Activated T-helper 9 cell treated with anti-CD3 and anti-CD28 coated beads, Interleukin-2, amount 50 U/mL, for 16 hours (primary cell): Measurements from ENCODE around the gene TAF11.
"Not testable (repeated sequence)": the region's sequence is repeated elsewhere in the genome, so short reads cannot be mapped to it uniquely, and the experiment has no call there.

ENCODE experiments used
- DNase-seq: peaks from one replicate; pipeline ENCODE4 v3.0.0-alpha.2; 2020; ENCODE audit warnings: low read depth

TAF11 gene

GRCh38 chr6:34887753-34888513 is at the start of gene TAF11:
Gene TAF11, minus strand, starts transcription at chr6:34888042. Its CDS starts 85 bp downstream, at chr6:34887957.
- peak; percentile 79 for DNase-seq

- no peak for DNase-seq
Measured at GRCh38 chr6:34934516-34934915, 46.7 kb upstream of the TAF11 start.

- DNase-seq, result not testable (repeated sequence)
Measured at GRCh38 chr6:34932202-34932601, 44.4 kb upstream of the TAF11 start.

GRCh38 chr6:34930221-34930620 is 42.4 kb upstream of the TAF11 start:
- no peak for DNase-seq

- DNase-seq, result no peak
Measured at GRCh38 chr6:34929241-34929978, 41.6 kb upstream of the TAF11 start.

GRCh38 chr6:34928695-34929094 is 40.9 kb upstream of the TAF11 start:
- DNase-seq, result no peak

- no peak for DNase-seq
Measured at GRCh38 chr6:34928220-34928619, 40.4 kb upstream of the TAF11 start.

GRCh38 chr6:34926655-34927054 is 38.8 kb upstream of the TAF11 start:
- DNase-seq, result no peak

- no peak for DNase-seq
Measured at GRCh38 chr6:34924831-34925625, 37.2 kb upstream of the TAF11 start.

- DNase-seq, result no peak
Measured at GRCh38 chr6:34922177-34922663, 34.4 kb upstream of the TAF11 start.

GRCh38 chr6:34920097-34920496 is 32.3 kb upstream of the TAF11 start:
- DNase-seq, result no peak

- no peak for DNase-seq
Measured at GRCh38 chr6:34919651-34920050, 31.8 kb upstream of the TAF11 start.

- no peak for DNase-seq
Measured at GRCh38 chr6:34917626-34918285, 29.9 kb upstream of the TAF11 start.

- DNase-seq, result no peak
Measured at GRCh38 chr6:34916348-34916967, 28.6 kb upstream of the TAF11 start.

GRCh38 chr6:34914358-34914757 is 26.5 kb upstream of the TAF11 start:
- no peak for DNase-seq

GRCh38 chr6:34912715-34913464 is 25.0 kb upstream of the TAF11 start:
- DNase-seq, result peak; percentile 7

- no peak for DNase-seq
Measured at GRCh38 chr6:34911822-34912221, 24.0 kb upstream of the TAF11 start.

- no peak for DNase-seq
Measured at GRCh38 chr6:34909320-34909883, 21.6 kb upstream of the TAF11 start.

- DNase-seq, result no peak
Measured at GRCh38 chr6:34908194-34908593, 20.4 kb upstream of the TAF11 start.

GRCh38 chr6:34906826-34907225 is 19.0 kb upstream of the TAF11 start:
- DNase-seq, result no peak
